Camera-type eye (tissue), 1 donor: Measurements from ENCODE around the gene NME7. TPM values are rescaled to one million over a fixed set of nuclear protein-coding genes. Genes with fewer than 3 reads are reported as not detected.

Experiments used
- total RNA-seq: library from RNA; depleted of rRNA; stranded (reverse); fragments of >200 nt; gene quantifications from one replicate; pipeline ENCODE4 v1.2.3, GENCODE V29; 2014

The NME7 gene
- total RNA-seq, result 70.1 TPM

DNA sequence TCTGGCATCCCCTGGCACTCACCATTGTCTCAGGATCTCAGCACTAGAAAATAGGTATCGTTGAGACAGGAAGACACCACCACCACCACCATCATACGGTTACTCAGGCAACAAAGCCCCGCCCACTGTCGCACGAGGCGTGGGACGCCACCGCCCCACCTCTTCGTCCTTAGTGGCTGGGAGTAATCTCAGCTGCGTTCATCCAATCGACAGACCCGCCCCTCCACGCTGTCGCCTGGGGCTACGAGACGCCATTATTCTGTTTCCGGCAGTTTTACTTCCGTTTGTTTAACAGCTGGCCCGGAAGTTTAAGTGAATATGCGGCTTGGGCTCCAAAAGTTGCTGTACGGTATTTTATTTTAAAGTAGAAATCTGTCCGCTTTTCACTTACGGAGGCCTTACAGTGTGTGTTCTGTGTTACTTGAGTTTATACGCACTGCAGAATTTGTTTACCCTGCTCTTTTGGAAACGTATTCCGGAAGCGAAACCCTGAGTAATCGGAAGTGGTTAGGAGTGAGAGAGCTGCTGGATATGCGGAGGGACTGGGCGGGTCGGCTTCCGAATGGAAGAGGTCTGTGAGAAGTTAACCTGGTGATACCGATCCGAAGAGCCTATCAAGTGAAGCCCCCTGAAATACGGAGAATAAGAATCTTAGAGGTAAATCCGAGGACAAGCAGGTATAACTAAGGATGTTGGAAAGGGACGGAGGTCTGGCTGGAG lies at the start of gene NME7, which contains the start of gene BLZF1:
Gene NME7 (minus strand): TSS at position 112 of the 720 bp plus-strand sequence. CDS start 87 bp downstream, at position 25.
Gene BLZF1 (plus strand): TSS at position 510 of the 720 bp plus-strand sequence. CDS start 1,328 bp downstream, outside the sequence.

GRCh38 chr1:169106095-169106920 lies 261.3 kb downstream of the NME7 start, which contains the start of gene ATP1B1:
Gene ATP1B1, plus strand, starts transcription at chr1:169106690. Its CDS starts 140 bp downstream, at chr1:169106830.

Other genes with a start within 250 kb of the NME7 start
- 45.5 TPM for gene BLZF1, start 398 bp upstream of the NME7 start, total RNA-seq
- gene CCDC181, start 59.7 kb upstream of the NME7 start, total RNA-seq, result 57.0 TPM
- 44.3 TPM for gene SLC19A2, start 118.1 kb upstream of the NME7 start, total RNA-seq
- 11.3 TPM for gene F5, start 218.7 kb upstream of the NME7 start, total RNA-seq